ENCODE results near the gene GPR160.

DNA sequence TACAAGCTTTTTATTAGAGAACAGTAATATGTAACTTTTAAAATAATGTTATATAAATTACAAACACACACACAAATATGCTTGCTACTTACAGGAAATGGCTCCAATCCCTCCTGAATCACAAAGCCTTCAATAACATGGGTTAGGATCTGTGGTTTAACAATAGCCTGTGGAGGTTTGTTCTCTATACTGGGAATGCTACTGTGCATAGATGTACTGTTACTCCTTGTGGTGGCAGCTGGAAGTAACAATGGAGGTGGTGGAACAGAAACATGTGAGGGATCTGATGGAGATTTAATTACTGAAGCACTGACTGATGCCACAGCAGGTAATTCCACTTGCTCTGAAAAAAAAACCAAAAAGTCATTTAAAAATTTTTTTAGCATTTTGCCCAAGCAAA is 79.3 kb downstream of the GPR160 start:
- TF ChIP-seq, protein P1, sequence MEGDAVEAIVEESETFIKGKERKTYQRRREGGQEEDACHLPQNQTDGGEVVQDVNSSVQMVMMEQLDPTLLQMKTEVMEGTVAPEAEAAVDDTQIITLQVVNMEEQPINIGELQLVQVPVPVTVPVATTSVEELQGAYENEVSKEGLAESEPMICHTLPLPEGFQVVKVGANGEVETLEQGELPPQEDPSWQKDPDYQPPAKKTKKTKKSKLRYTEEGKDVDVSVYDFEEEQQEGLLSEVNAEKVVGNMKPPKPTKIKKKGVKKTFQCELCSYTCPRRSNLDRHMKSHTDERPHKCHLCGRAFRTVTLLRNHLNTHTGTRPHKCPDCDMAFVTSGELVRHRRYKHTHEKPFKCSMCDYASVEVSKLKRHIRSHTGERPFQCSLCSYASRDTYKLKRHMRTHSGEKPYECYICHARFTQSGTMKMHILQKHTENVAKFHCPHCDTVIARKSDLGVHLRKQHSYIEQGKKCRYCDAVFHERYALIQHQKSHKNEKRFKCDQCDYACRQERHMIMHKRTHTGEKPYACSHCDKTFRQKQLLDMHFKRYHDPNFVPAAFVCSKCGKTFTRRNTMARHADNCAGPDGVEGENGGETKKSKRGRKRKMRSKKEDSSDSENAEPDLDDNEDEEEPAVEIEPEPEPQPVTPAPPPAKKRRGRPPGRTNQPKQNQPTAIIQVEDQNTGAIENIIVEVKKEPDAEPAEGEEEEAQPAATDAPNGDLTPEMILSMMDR (IDR thresholded peaks at IDR 0.05; ENCODE audit: low read depth, low read length, missing input control), result no peak
- TF ChIP-seq JUND (IDR thresholded peaks at IDR 0.05) (no peak), NR2F2 (IDR thresholded peaks at IDR 0.05) (no peak), TAF1 (conservative IDR thresholded peaks at IDR 0.05) (no peak), RAD21 (IDR thresholded peaks at IDR 0.05) (no peak), FOXA2 (IDR thresholded peaks at IDR 0.05) (no peak), GABPA (IDR thresholded peaks at IDR 0.05 in 1 of 2, conservative IDR thresholded peaks at IDR 0.05 in 1 of 2) (no peak), FOXA1 (IDR thresholded peaks at IDR 0.05) (no peak)
- TF ChIP-seq, protein P2, sequence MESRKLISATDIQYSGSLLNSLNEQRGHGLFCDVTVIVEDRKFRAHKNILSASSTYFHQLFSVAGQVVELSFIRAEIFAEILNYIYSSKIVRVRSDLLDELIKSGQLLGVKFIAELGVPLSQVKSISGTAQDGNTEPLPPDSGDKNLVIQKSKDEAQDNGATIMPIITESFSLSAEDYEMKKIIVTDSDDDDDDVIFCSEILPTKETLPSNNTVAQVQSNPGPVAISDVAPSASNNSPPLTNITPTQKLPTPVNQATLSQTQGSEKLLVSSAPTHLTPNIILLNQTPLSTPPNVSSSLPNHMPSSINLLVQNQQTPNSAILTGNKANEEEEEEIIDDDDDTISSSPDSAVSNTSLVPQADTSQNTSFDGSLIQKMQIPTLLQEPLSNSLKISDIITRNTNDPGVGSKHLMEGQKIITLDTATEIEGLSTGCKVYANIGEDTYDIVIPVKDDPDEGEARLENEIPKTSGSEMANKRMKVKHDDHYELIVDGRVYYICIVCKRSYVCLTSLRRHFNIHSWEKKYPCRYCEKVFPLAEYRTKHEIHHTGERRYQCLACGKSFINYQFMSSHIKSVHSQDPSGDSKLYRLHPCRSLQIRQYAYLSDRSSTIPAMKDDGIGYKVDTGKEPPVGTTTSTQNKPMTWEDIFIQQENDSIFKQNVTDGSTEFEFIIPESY (IDR thresholded peaks at IDR 0.05), result no peak
- TF ChIP-seq, protein P3, sequence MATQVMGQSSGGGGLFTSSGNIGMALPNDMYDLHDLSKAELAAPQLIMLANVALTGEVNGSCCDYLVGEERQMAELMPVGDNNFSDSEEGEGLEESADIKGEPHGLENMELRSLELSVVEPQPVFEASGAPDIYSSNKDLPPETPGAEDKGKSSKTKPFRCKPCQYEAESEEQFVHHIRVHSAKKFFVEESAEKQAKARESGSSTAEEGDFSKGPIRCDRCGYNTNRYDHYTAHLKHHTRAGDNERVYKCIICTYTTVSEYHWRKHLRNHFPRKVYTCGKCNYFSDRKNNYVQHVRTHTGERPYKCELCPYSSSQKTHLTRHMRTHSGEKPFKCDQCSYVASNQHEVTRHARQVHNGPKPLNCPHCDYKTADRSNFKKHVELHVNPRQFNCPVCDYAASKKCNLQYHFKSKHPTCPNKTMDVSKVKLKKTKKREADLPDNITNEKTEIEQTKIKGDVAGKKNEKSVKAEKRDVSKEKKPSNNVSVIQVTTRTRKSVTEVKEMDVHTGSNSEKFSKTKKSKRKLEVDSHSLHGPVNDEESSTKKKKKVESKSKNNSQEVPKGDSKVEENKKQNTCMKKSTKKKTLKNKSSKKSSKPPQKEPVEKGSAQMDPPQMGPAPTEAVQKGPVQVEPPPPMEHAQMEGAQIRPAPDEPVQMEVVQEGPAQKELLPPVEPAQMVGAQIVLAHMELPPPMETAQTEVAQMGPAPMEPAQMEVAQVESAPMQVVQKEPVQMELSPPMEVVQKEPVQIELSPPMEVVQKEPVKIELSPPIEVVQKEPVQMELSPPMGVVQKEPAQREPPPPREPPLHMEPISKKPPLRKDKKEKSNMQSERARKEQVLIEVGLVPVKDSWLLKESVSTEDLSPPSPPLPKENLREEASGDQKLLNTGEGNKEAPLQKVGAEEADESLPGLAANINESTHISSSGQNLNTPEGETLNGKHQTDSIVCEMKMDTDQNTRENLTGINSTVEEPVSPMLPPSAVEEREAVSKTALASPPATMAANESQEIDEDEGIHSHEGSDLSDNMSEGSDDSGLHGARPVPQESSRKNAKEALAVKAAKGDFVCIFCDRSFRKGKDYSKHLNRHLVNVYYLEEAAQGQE (IDR thresholded peaks at IDR 0.05), result no peak
- TF ChIP-seq, protein P4, sequence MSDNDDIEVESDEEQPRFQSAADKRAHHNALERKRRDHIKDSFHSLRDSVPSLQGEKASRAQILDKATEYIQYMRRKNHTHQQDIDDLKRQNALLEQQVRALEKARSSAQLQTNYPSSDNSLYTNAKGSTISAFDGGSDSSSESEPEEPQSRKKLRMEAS (IDR thresholded peaks at IDR 0.05), result no peak
- TF ChIP-seq, protein P5, sequence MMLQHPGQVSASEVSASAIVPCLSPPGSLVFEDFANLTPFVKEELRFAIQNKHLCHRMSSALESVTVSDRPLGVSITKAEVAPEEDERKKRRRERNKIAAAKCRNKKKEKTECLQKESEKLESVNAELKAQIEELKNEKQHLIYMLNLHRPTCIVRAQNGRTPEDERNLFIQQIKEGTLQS (IDR thresholded peaks at IDR 0.05), result no peak

Measured in liver (tissue), 3 donors.